GM12878 (cell line): ENCODE measurements around the gene FBXO5. TPM values are rescaled to one million over a fixed set of nuclear protein-coding genes. Genes with fewer than 3 reads are reported as not detected.

Experiments
- ATAC-seq: fragments of 200-7000 bp; cut with Tn5 transposase; 3 replicates; pipeline ENCODE4 v1.9.1; 2020; ENCODE audit warnings: mild to moderate bottlenecking, moderate library complexity
- BruUV-seq: library from RNA; stranded (reverse); fragments of 400-500 nt; replicated peaks from 2 replicates; lab custom pipeline; 2021; lab: Mats Ljungman, UMichigan
- CTCF ChIA-PET: fragments of 300-600 bp; sonication (Branson Sonifier 250); formaldehyde crosslinking; extraction: SDS; loops from one replicate; lab custom pipeline; 2021; ENCODE audit warnings: inconsistent platforms; lab: Yijun Ruan, JAX
- POLR2A ChIA-PET: fragments of 350-600 bp; formaldehyde crosslinking; extraction: SDS; loops from one replicate; lab custom pipeline; 2021; ENCODE audit warnings: inconsistent platforms; lab: Charles Lee
- RAD21 ChIA-PET: fragments of 300-600 bp; sonication (Branson Sonifier 250); formaldehyde crosslinking; loops from one replicate; lab custom pipeline; 2023; ENCODE audit warnings: antibody characterized with exemption; ENCODE audit not compliant: unreplicated experiment; lab: Charles Lee
- SMC1A ChIA-PET: fragments of 300-600 bp; sonication (Branson Sonifier 250); formaldehyde crosslinking; loops from one replicate; lab custom pipeline; 2023; ENCODE audit not compliant: unreplicated experiment, uncharacterized antibody; lab: Charles Lee
- DNase-seq: peaks from one replicate; pipeline ENCODE4 v3.0.0-alpha.2; 2011; ENCODE audit warnings: low read depth, low spot score
- FAIRE-seq: peaks from 3 replicates; lab custom pipeline; 2011; peaks lifted over from hg19 to GRCh38; lab: Jason Lieb, UNC
- H2AFZ ChIP-seq: 2 replicates; pipeline ENCODE4 v1.6.0; 2011; ENCODE audit warnings: low read depth, low read length, control low read depth; ENCODE audit not compliant: control insufficient read depth
- H3K27ac ChIP-seq: 2 replicates; pipeline ENCODE4 v1.5.1; 2011; ENCODE audit warnings: control low read depth; ENCODE audit not compliant: control insufficient read depth, insufficient read depth
- H3K27me3 ChIP-seq, 2 experiments: replicated peaks in 1 of 2; 2 replicates each; pipeline versions ENCODE4 v1.6.0 to v1.6.1; 2011; ENCODE audit warnings: low read length in 1 of 2; ENCODE audit not compliant: control insufficient read depth in 2 of 2, insufficient read depth in 2 of 2
- H3K36me3 ChIP-seq, 2 experiments: 2 replicates each; pipeline ENCODE4 v1.5.1; 2011; ENCODE audit warnings: low read length in 1 of 2; ENCODE audit not compliant: control insufficient read depth in 2 of 2, insufficient read depth in 2 of 2
- H3K4me1 ChIP-seq: 2 replicates; pipeline ENCODE4 v1.6.1; 2011; ENCODE audit warnings: mild to moderate bottlenecking, low read length, moderate library complexity, mixed read lengths; ENCODE audit not compliant: control insufficient read depth, insufficient read depth
- H3K4me2 ChIP-seq: 2 replicates; pipeline ENCODE4 v1.6.0; 2011; ENCODE audit warnings: control low read depth; ENCODE audit not compliant: control insufficient read depth, insufficient read depth
- H3K4me3 ChIP-seq: fragments of 200-600 bp; sonication (generic); 2 replicates; pipeline ENCODE4 v1.5.1; 2016
- H3K79me2 ChIP-seq: 2 replicates; pipeline ENCODE4 v1.6.0; 2011; ENCODE audit warnings: low read length; ENCODE audit not compliant: control insufficient read depth, insufficient read depth
- H3K9ac ChIP-seq: 2 replicates; pipeline ENCODE4 v1.8.0; 2011; ENCODE audit warnings: low read length, control low read depth, mixed read lengths; ENCODE audit not compliant: control insufficient read depth, insufficient read depth
- H3K9me3 ChIP-seq: replicated peaks from 3 replicates; pipeline ENCODE4 v1.5.1; 2011; ENCODE audit warnings: mild to moderate bottlenecking, low read length; ENCODE audit not compliant: control insufficient read depth, insufficient read depth
- H4K20me1 ChIP-seq: 2 replicates; pipeline ENCODE4 v1.6.0; 2011; ENCODE audit not compliant: control insufficient read depth, insufficient read depth
- IKZF2 ChIP-seq, 2 experiments: fragments of 450-650 bp; IDR thresholded peaks; 2 replicates each; pipeline ENCODE4 v1.6.1; 2017; ENCODE audit warnings: mild to moderate bottlenecking in 2 of 2, moderate library complexity in 2 of 2
- KAT2A ChIP-seq: conservative IDR thresholded peaks from 2 replicates; pipeline ENCODE4 v1.6.1; 2011; ENCODE audit warnings: low read depth, low read length; ENCODE audit not compliant: control insufficient read depth
- SRF ChIP-seq, 2 experiments: IDR thresholded peaks; 2 replicates each; pipeline ENCODE4 v1.6.1; 2011; ENCODE audit warnings: low read depth in 2 of 2, low read length in 2 of 2, mild to moderate bottlenecking in 1 of 2, moderate library complexity in 1 of 2
- ZNF217 ChIP-seq: fragments of 450-650 bp; IDR thresholded peaks from 2 replicates; pipeline ENCODE4 v1.6.1; 2017; ENCODE audit warnings: antibody characterized with exemption, mild to moderate bottlenecking
- WGBS: methylation state at CpG from one replicate; pipeline ENCODE4 v1.1.6; 2016; ENCODE audit warnings: low lambda C conversion rate; ENCODE audit not compliant: insufficient replicate concordance, insufficient coverage; ENCODE audit errors: missing lambda C conversion rate; 5-methylcytosine and 5-hydroxymethylcytosine counted together
- in situ Hi-C: fragments of 300-500 bp; cut with MboI; formaldehyde crosslinking; loops from 9 replicates; pipeline ENCODE4 v1.14.3; 2018; ENCODE audit warnings: mixed read lengths
- intact Hi-C: fragments of 100-400 bp; cut with micrococcal nuclease; formaldehyde crosslinking; loops from one replicate; pipeline ENCODE4 v1.14.2; 2022; ENCODE audit not compliant: unreplicated experiment
- polyA plus RNA-seq, 11 experiments: library from polyadenylated mRNA; depleted of rRNA in 4 of 11; unstranded in 6 of 11; stranded (reverse) in 5 of 11; fragments of >200 nt; fragmentation: Nextera tagmentation in 4 of 11; fragmentation: Illumina TruSeq in 1 of 11; extraction: Ambion mirVana in 4 of 11; extraction: Trizol in 1 of 11; gene quantifications; 1 replicate in 1 of 11; 2 replicates in 10 of 11; pipeline versions ENCODE4 v1.2.1 to v1.2.3, GENCODE V29; 2011 to 2016; ENCODE audit warnings: inconsistent platforms in 2 of 11, missing spikeins in 2 of 11, low read depth in 1 of 11
- small RNA-seq: library from RNA; depleted of rRNA; stranded (forward); fragments of <200 nt; gene quantifications from one replicate; pipeline ENCODE3, GENCODE V24; 2014
- total RNA-seq, 4 experiments: library from RNA; depleted of rRNA in 3 of 4; stranded (reverse); fragments of >200 nt in 3 of 4; fragmentation: Illumina TruSeq in 1 of 4; extraction: Trizol in 1 of 4; gene quantifications; 2 replicates each; pipeline versions ENCODE4 v1.2.1 to v1.2.3, GENCODE V29; 2013 to 2021

FBXO5 gene
- total and polyA plus RNA-seq, 10 of the 15 experiments (the other 5 are each of a cell fraction or from before 2014, with no cell fraction given): 13.6 to 62.2 (median 37.7) TPM

DNA sequence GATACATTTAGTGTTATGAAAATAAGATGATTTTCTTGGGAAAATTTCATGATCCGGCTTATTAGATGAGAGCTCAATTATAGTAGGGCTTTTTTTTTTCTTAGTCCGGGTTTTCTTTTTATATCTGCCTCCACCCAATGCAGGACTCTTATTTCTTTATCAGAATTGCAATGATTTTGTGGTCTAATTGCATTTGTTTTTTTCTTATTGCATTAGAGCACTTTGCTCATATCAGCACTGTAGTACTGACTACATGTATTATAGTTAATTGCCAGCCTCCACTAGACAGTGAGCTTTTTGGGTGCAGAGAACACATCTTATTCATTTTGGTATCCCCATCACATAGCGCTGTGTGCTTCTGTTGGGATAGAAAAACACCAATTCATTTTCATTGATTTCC is 50.0 kb downstream of the FBXO5 start:
- TF ChIP-seq KAT2A (no peak), ZNF217 (no peak)
- no peaks in the 10 kb centered on the region; the same call in 1 of the 2 replicates for H4K20me1 ChIP-seq
- H3K79me2 ChIP-seq: no peaks in the 10 kb centered on the region
- WGBS: 21% methylated on average over 3 of the region's 3 CpGs
- no peak overlapping the region for H3K9ac ChIP-seq
- intact Hi-C loops (no loop called here), in situ Hi-C loops (no loop called here)
- ChIA-PET POLR2A (interaction anchor here (0.6 kb wide), 1 partner anchor 10 kb away, joined by 7 read pairs; no protein-coding TSS in a partner anchor), SMC1A (no interaction called here), CTCF (interaction anchor here (1.5 kb wide), 1 partner anchor 15 kb away, joined by 4 read pairs; no protein-coding TSS in a partner anchor), RAD21 (no interaction called here)
- H3K36me3 ChIP-seq: no peaks in the 10 kb centered on the region
- BruUV-seq: no TSS peak
- no peaks in the 10 kb centered on the region for H3K4me1 ChIP-seq
- DNase-seq (no peak), ATAC-seq (no peak), FAIRE-seq (no peak)
- H3K4me2 ChIP-seq: no peak overlapping the region
- H3K27me3 ChIP-seq: no peaks in the 10 kb centered on the region; a peak in 1 of 4 replicates
- no peak overlapping the region for H2AFZ ChIP-seq
- H3K9me3 ChIP-seq: no peaks in the 10 kb centered on the region
- no peak overlapping the region for H3K27ac ChIP-seq
- H3K4me3 ChIP-seq: no peak overlapping the region

- 47% methylated on average over 2 of the region's 2 CpGs for WGBS
- DNase-seq: no peak
- BruUV-seq: no TSS peak
- no peak overlapping the region for H3K4me3 ChIP-seq
- no peak for TF ChIP-seq IKZF2 (IDR thresholded peaks at IDR 0.05)
- TF ChIP-seq SRF (IDR thresholded peaks at IDR 0.05; ENCODE audit: low read depth in 2 of 2, low read length in 2 of 2): no peak
- TF ChIP-seq, all 136 proteins: peak for 0
- ChIA-PET SMC1A (interaction anchor here (1.7 kb wide), 1 partner anchor 25 kb away, joined by 4 read pairs; no protein-coding TSS in a partner anchor), CTCF (interaction anchor here (1.0 to 1.5 kb wide), 2 partner anchors 25 to 59 kb away, joined by 3 read pairs; no protein-coding TSS in a partner anchor), RAD21 (no interaction called here), POLR2A (interaction anchor here (0.7 kb wide), 1 partner anchor 10 kb away, joined by 7 read pairs; no protein-coding TSS in a partner anchor)
- no peak for ATAC-seq
- Histone ChIP-seq H3K4me1 (no peaks in the 10 kb centered on the region), H3K27me3 (no peaks in the 10 kb centered on the region), H3K9ac (no peak overlapping the region), H3K36me3 (no peaks in the 10 kb centered on the region), H3K27ac (no peak overlapping the region), H4K20me1 (no peaks in the 10 kb centered on the region), H3K79me2 (no peaks in the 10 kb centered on the region), H3K9me3 (no peaks in the 10 kb centered on the region), H3K4me2 (no peak overlapping the region), H2AFZ (no peak overlapping the region)
- intact Hi-C loops (no loop called here), in situ Hi-C loops (no loop called here)
- no peak for FAIRE-seq
These were observed 60.1 kb downstream of the FBXO5 start for GRCh38 chr6:152922706-152923105.

Small RNA genes within 50 kb of the gene (small RNA-seq; reads per million reads assigned to genes)
- not detected for gene AL080276.1

Other genes starting within 250 kb of the FBXO5 start
- gene VIP, start 232.2 kb downstream of the FBXO5 start, total RNA-seq (2014; rRNA removed): not detected in 2 replicates
- gene VIP, start 232.2 kb downstream of the FBXO5 start, total RNA-seq (2014; rRNA removed; fragmentation: Illumina TruSeq; extraction: Trizol): not detected in 2 replicates
- 0.23 TPM in 1 of 2 replicates, not detected in the other for gene VIP, start 232.2 kb downstream of the FBXO5 start, total RNA-seq (2021)
- gene VIP, start 232.2 kb downstream of the FBXO5 start, polyA plus RNA-seq (2011; rRNA removed): not detected in 2 replicates
- gene VIP, start 232.2 kb downstream of the FBXO5 start, polyA plus RNA-seq (2014; fragmentation: Illumina TruSeq; extraction: Trizol): not detected in 2 replicates
- gene VIP, start 232.2 kb downstream of the FBXO5 start, polyA plus RNA-seq (2014; fragmentation: Nextera tagmentation; extraction: Ambion mirVana): not detected
- not detected in 2 replicates for gene VIP, start 232.2 kb downstream of the FBXO5 start, polyA plus RNA-seq (2014; rRNA removed)
- not detected for gene VIP, start 232.2 kb downstream of the FBXO5 start, polyA plus RNA-seq (2016; fragmentation: Nextera tagmentation; extraction: Ambion mirVana)
- 12.5 and 13.0 TPM in 2 replicates for gene MTRF1L, start 19.7 kb upstream of the FBXO5 start, total RNA-seq (2014; rRNA removed)
- 15.4 and 15.6 TPM in 2 replicates for gene MTRF1L, start 19.7 kb upstream of the FBXO5 start, total RNA-seq (2014; rRNA removed; fragmentation: Illumina TruSeq; extraction: Trizol)
- gene MTRF1L, start 19.7 kb upstream of the FBXO5 start, total RNA-seq (2021): 18.9 and 19.3 TPM in 2 replicates
- gene MTRF1L, start 19.7 kb upstream of the FBXO5 start, polyA plus RNA-seq (2011; rRNA removed): 16.9 and 24.7 TPM in 2 replicates
- 16.6 and 18.5 TPM in 2 replicates for gene MTRF1L, start 19.7 kb upstream of the FBXO5 start, polyA plus RNA-seq (2014; fragmentation: Illumina TruSeq; extraction: Trizol)
- gene MTRF1L, start 19.7 kb upstream of the FBXO5 start, polyA plus RNA-seq (2014; fragmentation: Nextera tagmentation; extraction: Ambion mirVana): 1 to 10 TPM; 5.1 to 9.0 TPM
- 12.6 and 12.8 TPM in 2 replicates for gene MTRF1L, start 19.7 kb upstream of the FBXO5 start, polyA plus RNA-seq (2014; rRNA removed)
- 10 to 100 TPM; 20.5 to 21.6 TPM for gene MTRF1L, start 19.7 kb upstream of the FBXO5 start, polyA plus RNA-seq (2016; fragmentation: Nextera tagmentation; extraction: Ambion mirVana)
- 0.06 TPM in 1 of 2 replicates, not detected in the other for gene RGS17, start 148.2 kb upstream of the FBXO5 start, total RNA-seq (2014; rRNA removed)
- under 0.01 TPM in 1 of 2 replicates, not detected in the other for gene RGS17, start 148.2 kb upstream of the FBXO5 start, total RNA-seq (2014; rRNA removed; fragmentation: Illumina TruSeq; extraction: Trizol)
- gene RGS17, start 148.2 kb upstream of the FBXO5 start, total RNA-seq (2021): not detected in 2 replicates
- gene RGS17, start 148.2 kb upstream of the FBXO5 start, polyA plus RNA-seq (2011; rRNA removed): 0.10 and 0.14 TPM in 2 replicates
- not detected in 2 replicates for gene RGS17, start 148.2 kb upstream of the FBXO5 start, polyA plus RNA-seq (2014; fragmentation: Illumina TruSeq; extraction: Trizol)
- gene RGS17, start 148.2 kb upstream of the FBXO5 start, polyA plus RNA-seq (2014; fragmentation: Nextera tagmentation; extraction: Ambion mirVana): under 1 TPM; 0.11 to 0.29 TPM
- gene RGS17, start 148.2 kb upstream of the FBXO5 start, polyA plus RNA-seq (2014; rRNA removed): 0.01 TPM in 1 of 2 replicates, not detected in the other
- under 1 TPM; 0.17 to 0.20 TPM for gene RGS17, start 148.2 kb upstream of the FBXO5 start, polyA plus RNA-seq (2016; fragmentation: Nextera tagmentation; extraction: Ambion mirVana)